ENCODE measurements around the gene SYT12. TPM values are rescaled to one million over a fixed set of nuclear protein-coding genes. Genes with fewer than 3 reads are reported as not detected.

The SYT12 gene
- total and polyA plus RNA-seq, 9 of the 15 experiments (the other 6 are each of a cell fraction or from before 2014, with no cell fraction given), result 0.03 to 0.11 (median 0.03) TPM; not detected in 4

- Histone ChIP-seq H3K4me1 (replicated peaks in 1 of 2; ENCODE audit: control insufficient read depth in 2 of 2, insufficient read depth in 2 of 2, low read length in 2 of 2) (peaks cover 0 to 8% of the 10 kb centered on the region in 2 experiments; a peak in 3 of 5 replicates), H3K9ac (ENCODE audit: insufficient read depth in 1 of 2, low read depth in 2 of 2, low read length in 2 of 2) (no peak overlapping the region), H3K27ac (ENCODE audit: extremely low read depth, low read depth, low read length) (no peak overlapping the region), H3K9me3 (replicated peaks; ENCODE audit: control insufficient read depth, insufficient read depth, low read depth, low read length) (no peaks in the 10 kb centered on the region), H3K4me2 (ENCODE audit: insufficient read depth, low read length) (no peak overlapping the region), H3K27me3 (ENCODE audit: control insufficient read depth in 2 of 2, insufficient read depth in 2 of 2, low read length in 2 of 2) (peaks cover 26 to 63% of the 10 kb centered on the region in 2 experiments), H2AFZ (ENCODE audit: low read depth, low read length) (no peak overlapping the region), H3K36me3 (ENCODE audit: control insufficient read depth, insufficient read depth, low read length) (no peaks in the 10 kb centered on the region), H3K79me2 (ENCODE audit: control insufficient read depth, insufficient read depth, low read length) (no peaks in the 10 kb centered on the region), H3K4me3 (no peak overlapping the region), H4K20me1 (replicated peaks; ENCODE audit: control insufficient read depth, insufficient read depth, low read length) (peaks cover 4% of the 10 kb centered on the region), H3K9me1 (ENCODE audit: control insufficient read depth, insufficient read depth, low read length) (no peaks in the 10 kb centered on the region)
- CTCF ChIA-PET (ENCODE audit: low intra/inter-chr PET ratio), result no interaction called here
- 6% methylated on average over 9 of the region's 9 CpGs for WGBS (ENCODE audit: insufficient coverage, low coverage, missing lambda C conversion rate)
- no peak for TF ChIP-seq NFIC (IDR thresholded peaks at IDR 0.05)
- no peak for TF ChIP-seq ZBTB8A (IDR thresholded peaks at IDR 0.05; ENCODE audit: partially characterized antibody)
- TF ChIP-seq ZNF75A (CRISPR knock-in tag; IDR thresholded peaks at IDR 0.05), result no peak
- TF ChIP-seq ZNF398 (CRISPR knock-in tag; IDR thresholded peaks at IDR 0.05), result no peak
- no peak for TF ChIP-seq HDAC8 (tag; IDR thresholded peaks at IDR 0.05)
- TF ChIP-seq IRF1 (CRISPR knock-in tag; IDR thresholded peaks at IDR 0.05; ENCODE audit: borderline replicate concordance), result no peak
- no peak for TF ChIP-seq ZKSCAN1 (IDR thresholded peaks at IDR 0.05; ENCODE audit: low read depth, low read length)
- no peak for TF ChIP-seq POU5F1 (IDR thresholded peaks at IDR 0.05; ENCODE audit: borderline replicate concordance, low read depth, low read length, partially characterized antibody)
- no peak for TF ChIP-seq MAFK (IDR thresholded peaks at IDR 0.05; ENCODE audit: low read length)
- no peak for TF ChIP-seq ZKSCAN8 (CRISPR knock-in tag; IDR thresholded peaks at IDR 0.05)
- TF ChIP-seq CBX5 (IDR thresholded peaks at IDR 0.05; ENCODE audit: borderline replicate concordance, low read depth), result no peak
- no peak for TF ChIP-seq FOXK2 (conservative IDR thresholded peaks at IDR 0.05 in 1 of 2, IDR thresholded peaks at IDR 0.05 in 1 of 2; ENCODE audit: low read depth in 2 of 2)
- no peak for TF ChIP-seq ZBTB43 (CRISPR knock-in tag; IDR thresholded peaks at IDR 0.05)
- no peak for TF ChIP-seq TCF3 (CRISPR knock-in tag; IDR thresholded peaks at IDR 0.05)
- TF ChIP-seq ZBTB2 (IDR thresholded peaks at IDR 0.05), result no peak
- no peak for TF ChIP-seq SETDB1 (IDR thresholded peaks at IDR 0.05; ENCODE audit: low read length)
- TF ChIP-seq TEAD2 (tag; IDR thresholded peaks at IDR 0.05), result no peak
- TF ChIP-seq MTF1 (CRISPR knock-in tag; IDR thresholded peaks at IDR 0.05; ENCODE audit: borderline replicate concordance), result no peak
- ATAC-seq, result no peak; the same call in 2 of the 3 replicates
- BruUV-seq (replicated peaks), result no TSS peak
- DNase-seq (ENCODE audit: extremely low read depth in 1 of 4, low spot score in 3 of 4), result no peak
- POLR2A ChIA-PET, result interaction anchor here (1.5 kb wide), 1 partner anchor 16 kb away, joined by 4 read pairs; no protein-coding TSS in a partner anchor
- intact Hi-C loops (cut with micrococcal nuclease), result no loop called here
- in situ Hi-C loops (cut with MboI), result no loop called here
- no peak for FAIRE-seq
Observed at GRCh38 chr11:67030976-67031375, 8.0 kb downstream of the SYT12 start.

Data from K562 (cell line).